Gastrocnemius medialis (tissue), 4 donors: ENCODE data around the gene PRRC2B. TPM values are rescaled to one million over a fixed set of nuclear protein-coding genes. Genes with fewer than 3 reads are reported as not detected.

Experiments
- ATAC-seq, 2 donors: fragments of 150-250 bp; one replicate each; pipeline ENCODE4 v1.9.1; 2016
- DNase-seq, 2 donors: peaks; one replicate each; pipeline ENCODE4 v3.0.0-alpha.2; 2019
- H3K27ac ChIP-seq, 4 donors: fragments of 200-600 bp; sonication (generic); 1 replicate in 1 of 4; 2 replicates in 3 of 4; pipeline ENCODE4 v1.5.1; 2016 to 2018; ENCODE audit warnings: mild to moderate bottlenecking in 2 of 4, moderate library complexity in 1 of 4
- H3K27me3 ChIP-seq, 3 donors: fragments of 200-600 bp; sonication (generic) in 2 of 3; 1 replicate in 1 of 3; 2 replicates in 2 of 3; pipeline versions ENCODE4 v1.5.1 to v1.6.0; 2016 to 2019; ENCODE audit warnings: mild to moderate bottlenecking in 1 of 3, moderate library complexity in 1 of 3
- H3K36me3 ChIP-seq, 2 donors: fragments of 200-600 bp; sonication (generic) in 1 of 2; one replicate each; pipeline ENCODE4 v1.5.1; 2017 to 2018
- H3K4me1 ChIP-seq, 2 donors: fragments of 200-600 bp; sonication (generic) in 1 of 2; one replicate each; pipeline ENCODE4 v1.5.1; 2016 to 2017; ENCODE audit warnings: mild to moderate bottlenecking in 2 of 2
- H3K4me3 ChIP-seq, 4 donors: fragments of 200-600 bp; sonication (generic) in 3 of 4; 1 replicate in 1 of 4; 2 replicates in 3 of 4; pipeline ENCODE4 v1.5.1; 2016 to 2019; ENCODE audit warnings: mild to moderate bottlenecking in 2 of 4
- H3K9me3 ChIP-seq, 3 donors: fragments of 200-600 bp; sonication (generic) in 2 of 3; 1 replicate in 1 of 3; 2 replicates in 2 of 3; pipeline ENCODE4 v1.5.1; 2016 to 2019
- POLR2A ChIP-seq, 2 donors: fragments of 450-650 bp; IDR thresholded peaks; one replicate each; pipeline ENCODE4 v1.6.1; 2017; ENCODE audit warnings: antibody characterized with exemption in 2 of 2, mild to moderate bottlenecking in 2 of 2, moderate library complexity in 2 of 2
- in situ Hi-C, 4 donors: fragments of 200-750 bp; cut with MboI; loops; one replicate each; pipeline versions ENCODE4 v1.15.0 to v1.8.0; 2017; ENCODE audit warnings: low sequenced_read_pairs in 4 of 4
- intact Hi-C: fragments of 100-400 bp; cut with DNase I; formaldehyde crosslinking; loops from one replicate; pipeline ENCODE4 v1.15.1; 2023; ENCODE audit warnings: low total_unique reads
- total RNA-seq, 4 donors: library from RNA; depleted of rRNA; stranded (reverse); fragments of >200 nt; gene quantifications; one replicate each; pipeline versions ENCODE4 v1.1.0 to v1.2.3, GENCODE V29; 2016
- TF ChIP-seq, protein P1 (sequence below), 5 experiments: fragments of 450-650 bp in 3 of 5; fragments of 200-600 bp in 2 of 5; sonication (generic) in 2 of 5; IDR thresholded peaks in 4 of 5; conservative IDR thresholded peaks in 1 of 5; 1 replicate in 4 of 5; 2 replicates in 1 of 5; pipeline ENCODE4 v1.5.1; 2016 to 2019; ENCODE audit warnings: antibody characterized with exemption in 5 of 5, mild to moderate bottlenecking in 3 of 5, moderate library complexity in 3 of 5

Gene PRRC2B
- total RNA-seq, 4 donors from 2014 or later = 29.9 to 41.6 (median 37.2) TPM

DNA sequence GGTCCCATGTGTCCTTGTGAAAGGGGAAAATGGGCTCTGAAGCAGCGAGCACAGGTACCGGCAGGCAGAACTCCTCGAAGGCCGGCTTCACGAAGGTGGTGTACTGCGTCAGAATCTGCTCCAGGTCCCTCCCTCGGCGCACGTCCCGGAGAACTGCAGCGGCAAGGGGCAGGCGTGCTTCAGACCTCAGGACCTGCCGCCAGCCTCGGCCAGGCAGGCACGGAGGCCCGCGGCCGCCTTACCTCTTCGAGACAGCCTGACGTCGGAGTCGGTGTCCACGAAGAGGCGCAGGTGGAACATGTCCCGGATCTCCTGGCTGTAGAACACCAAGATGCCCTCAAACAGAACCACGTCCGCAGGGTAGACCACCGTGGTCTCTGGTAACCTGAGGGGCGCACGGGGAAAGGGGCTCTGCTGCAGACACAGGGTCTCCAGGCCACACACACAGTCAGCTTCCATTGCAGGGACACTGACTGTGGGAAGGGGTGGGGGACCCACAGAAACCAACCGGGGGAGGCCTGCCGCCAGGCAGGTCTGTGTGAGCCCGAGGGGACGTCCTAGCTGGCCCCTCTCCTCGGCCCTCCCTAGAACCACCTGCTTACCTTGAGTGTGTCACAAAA is 135.1 kb downstream of the PRRC2B start:
- H3K36me3 ChIP-seq = peaks cover 0 to 58% of the 10 kb centered on the region in 2 donors
- no peak overlapping the region for H3K4me3 ChIP-seq
- ATAC-seq (no peak), DNase-seq (no peak)
- intact Hi-C loops (no loop called here), in situ Hi-C loops (no loop called here)
- TF ChIP-seq, protein P1, sequence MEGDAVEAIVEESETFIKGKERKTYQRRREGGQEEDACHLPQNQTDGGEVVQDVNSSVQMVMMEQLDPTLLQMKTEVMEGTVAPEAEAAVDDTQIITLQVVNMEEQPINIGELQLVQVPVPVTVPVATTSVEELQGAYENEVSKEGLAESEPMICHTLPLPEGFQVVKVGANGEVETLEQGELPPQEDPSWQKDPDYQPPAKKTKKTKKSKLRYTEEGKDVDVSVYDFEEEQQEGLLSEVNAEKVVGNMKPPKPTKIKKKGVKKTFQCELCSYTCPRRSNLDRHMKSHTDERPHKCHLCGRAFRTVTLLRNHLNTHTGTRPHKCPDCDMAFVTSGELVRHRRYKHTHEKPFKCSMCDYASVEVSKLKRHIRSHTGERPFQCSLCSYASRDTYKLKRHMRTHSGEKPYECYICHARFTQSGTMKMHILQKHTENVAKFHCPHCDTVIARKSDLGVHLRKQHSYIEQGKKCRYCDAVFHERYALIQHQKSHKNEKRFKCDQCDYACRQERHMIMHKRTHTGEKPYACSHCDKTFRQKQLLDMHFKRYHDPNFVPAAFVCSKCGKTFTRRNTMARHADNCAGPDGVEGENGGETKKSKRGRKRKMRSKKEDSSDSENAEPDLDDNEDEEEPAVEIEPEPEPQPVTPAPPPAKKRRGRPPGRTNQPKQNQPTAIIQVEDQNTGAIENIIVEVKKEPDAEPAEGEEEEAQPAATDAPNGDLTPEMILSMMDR (IDR thresholded peaks at IDR 0.05 in 4 of 5, conservative IDR thresholded peaks at IDR 0.05 in 1 of 5) = no peak
- TF ChIP-seq POLR2A (IDR thresholded peaks at IDR 0.05) = no peak
- H3K27ac ChIP-seq = no peak overlapping the region
- H3K4me1 ChIP-seq = peaks cover 13 to 14% of the 10 kb centered on the region in 2 donors
- no peaks in the 10 kb centered on the region for H3K27me3 ChIP-seq
- no peaks in the 10 kb centered on the region for H3K9me3 ChIP-seq

DNA sequence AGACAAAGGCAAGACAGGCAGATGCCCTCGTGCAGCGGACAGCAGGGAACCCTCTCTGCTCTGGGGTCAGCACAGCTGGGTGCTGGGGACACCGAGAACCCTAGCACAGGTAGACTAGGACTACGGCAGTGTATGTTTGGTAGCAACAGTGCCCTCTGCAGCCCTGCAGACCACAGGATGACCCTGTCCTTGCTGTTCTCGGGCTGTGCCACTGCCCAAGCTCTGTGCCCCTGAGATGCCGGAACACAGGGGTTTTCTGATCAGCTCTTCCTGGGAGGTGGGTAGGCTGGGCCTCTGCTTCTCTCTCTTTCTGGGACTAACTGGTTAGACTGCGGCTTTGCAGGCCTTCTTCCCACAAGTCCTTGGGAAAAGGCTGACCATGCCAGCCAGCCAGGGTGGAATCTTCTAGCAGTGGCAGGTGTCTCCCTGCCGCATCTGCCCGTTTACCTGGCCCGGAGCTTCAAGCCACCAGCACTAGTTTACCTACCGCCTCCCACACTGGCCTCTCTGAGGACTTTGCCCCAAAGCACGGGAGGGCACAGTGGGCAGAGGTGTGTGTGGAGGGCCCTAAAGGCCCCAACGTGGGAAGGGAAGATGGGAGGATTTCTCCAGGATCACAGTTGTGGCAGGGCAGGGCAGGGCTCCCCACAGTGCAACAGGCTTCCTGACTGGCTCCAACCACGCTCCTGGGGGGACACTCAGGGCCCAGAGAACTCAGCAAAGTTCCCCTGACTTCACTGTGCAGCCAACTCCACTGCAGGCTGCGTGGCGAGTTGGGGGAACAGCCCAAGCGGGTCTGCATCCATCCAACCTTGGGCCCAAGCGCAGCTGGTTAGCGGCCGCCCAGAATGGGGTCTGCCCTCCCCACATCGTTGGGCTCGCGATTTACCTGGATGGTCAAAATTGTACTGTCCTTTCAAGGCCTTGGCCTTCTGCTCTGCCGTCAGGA is 136.0 kb downstream of the PRRC2B start:
- peaks cover 13 to 14% of the 10 kb centered on the region in 2 donors for H3K4me1 ChIP-seq
- H3K4me3 ChIP-seq = peak overlapping the region; percentile 76 to 99 (median 85)
- no peaks in the 10 kb centered on the region for H3K9me3 ChIP-seq
- no peak for ATAC-seq
- H3K36me3 ChIP-seq = peaks cover 0 to 50% of the 10 kb centered on the region in 2 donors
- H3K27ac ChIP-seq = peak overlapping the region; percentile 75 to 96 (median 88)
- H3K27me3 ChIP-seq = no peaks in the 10 kb centered on the region
- no peak for TF ChIP-seq POLR2A (IDR thresholded peaks at IDR 0.05)
- TF ChIP-seq, protein P1 (IDR thresholded peaks at IDR 0.05 in 4 of 5, conservative IDR thresholded peaks at IDR 0.05 in 1 of 5) = no peak
- intact Hi-C loops (no loop called here), in situ Hi-C loops (no loop called here)
- DNase-seq = no peak

DNA sequence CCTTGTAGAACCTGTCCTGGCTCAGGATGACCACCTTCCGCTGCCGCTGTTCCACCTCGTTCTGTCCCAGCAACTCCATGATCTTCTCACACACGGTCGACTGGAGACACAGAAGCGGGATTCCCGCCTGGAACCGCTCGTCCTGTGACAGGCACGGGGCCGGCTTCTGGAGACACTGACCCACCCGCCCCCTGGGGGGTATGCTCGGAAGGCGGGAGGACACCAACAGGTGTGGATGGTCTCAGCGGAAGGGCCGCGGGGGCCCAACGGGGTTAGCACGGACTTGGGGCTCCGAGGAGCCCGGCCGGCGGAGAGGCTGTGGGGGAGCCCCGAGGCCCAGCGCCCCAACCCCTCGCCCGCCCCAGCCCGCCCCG is 136.6 kb downstream of the PRRC2B start:
- H3K9me3 ChIP-seq = no peaks in the 10 kb centered on the region
- H3K27ac ChIP-seq = peak overlapping the region; percentile 75 to 96 (median 88)
- DNase-seq = peak in 1 of 2 donors; percentile 57
- in situ Hi-C loops = no loop called here
- H3K4me1 ChIP-seq = peaks cover 13 to 14% of the 10 kb centered on the region in 2 donors
- peak; percentile 29 to 34 for ATAC-seq
- TF ChIP-seq POLR2A (IDR thresholded peaks at IDR 0.05) = no peak
- TF ChIP-seq, protein P1 (IDR thresholded peaks at IDR 0.05 in 4 of 5, conservative IDR thresholded peaks at IDR 0.05 in 1 of 5) = peak in 2 of 5 experiments; percentile 21 to 33
- H3K4me3 ChIP-seq = peak overlapping the region; percentile 76 to 99 (median 85)
- no peaks in the 10 kb centered on the region for H3K27me3 ChIP-seq
- peaks cover 0 to 44% of the 10 kb centered on the region in 2 donors for H3K36me3 ChIP-seq
- intact Hi-C loops = no loop called here

DNA sequence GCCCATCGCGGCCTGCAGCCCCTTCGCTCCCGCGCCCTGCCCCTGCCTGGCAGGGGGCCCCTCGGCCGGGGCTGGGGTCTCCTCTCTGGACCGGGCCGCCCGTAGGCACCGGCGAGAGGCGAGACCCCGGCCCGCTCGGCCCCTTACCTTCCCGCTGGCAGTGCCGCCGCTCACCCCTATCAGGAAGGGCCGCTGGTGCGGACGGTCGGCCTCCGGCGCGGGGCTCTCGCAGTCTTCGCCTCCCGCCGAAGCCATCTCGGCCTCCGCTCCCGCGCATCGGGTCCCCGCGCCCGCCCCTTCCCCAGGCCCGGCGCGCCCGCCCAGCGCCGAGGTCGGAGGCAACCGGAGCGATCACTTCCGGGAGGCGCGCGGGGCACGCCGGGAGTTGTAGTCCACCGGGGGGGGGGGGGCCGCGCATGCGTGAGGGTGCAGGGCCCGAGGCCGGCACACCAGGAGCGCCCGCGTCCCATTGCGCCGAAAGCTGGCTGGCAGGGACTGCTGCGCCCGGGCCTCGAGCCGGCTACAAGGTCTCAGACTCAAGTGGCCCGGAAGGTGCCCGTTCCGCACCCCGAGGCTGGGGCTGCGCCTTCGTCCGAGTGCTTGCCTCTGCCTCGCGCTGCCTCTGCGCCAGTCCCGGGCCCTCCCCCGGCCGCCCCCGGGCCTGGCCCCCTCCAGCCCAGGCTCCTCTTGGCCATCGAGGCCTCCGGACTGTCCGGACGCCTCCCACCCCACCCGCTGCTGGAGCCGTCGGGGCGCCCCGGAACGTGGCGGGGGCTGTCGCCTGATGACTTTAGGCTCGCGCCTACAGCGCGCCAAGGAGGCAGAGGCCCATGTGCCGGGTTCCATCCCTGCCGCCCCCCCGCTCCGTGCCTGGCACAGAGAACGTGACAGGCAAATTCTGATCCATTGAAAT is 137.3 kb downstream of the PRRC2B start, which contains the start of gene UCK1:
TSS of gene UCK1 (minus strand) at position 344 of the 913 bp plus-strand sequence. CDS start at position 255, 89 bp downstream.
- in situ Hi-C loops = no loop called here
- Histone ChIP-seq H3K36me3 (peaks cover 0 to 37% of the 10 kb centered on the region in 2 donors), H3K27ac (peak within 1 kb of the TSS; percentile 75 to 96 (median 88)), H3K9me3 (no peaks in the 10 kb centered on the region), H3K27me3 (no peaks in the 10 kb centered on the region), H3K4me3 (peak within 1 kb of the TSS; percentile 76 to 99 (median 85)), H3K4me1 (peaks cover 13 to 14% of the 10 kb centered on the region in 2 donors)
- DNase-seq (peak; percentile 56 to 70), ATAC-seq (peak; percentile 94 to 95)
- intact Hi-C loops = no loop called here
- TF ChIP-seq POLR2A (IDR thresholded peaks at IDR 0.05) = peak; percentile 68 to 74
- TF ChIP-seq, protein P1 (IDR thresholded peaks at IDR 0.05 in 4 of 5, conservative IDR thresholded peaks at IDR 0.05 in 1 of 5) = peak in 1 of 5 experiments; percentile 7
